ENCODE data around the gene DPYD.
"Not testable (repeated sequence)": the region's sequence is repeated elsewhere in the genome, so short reads cannot be mapped to it uniquely, and the experiment has no call there.

DPYD gene

GRCh38 chr1:97349794-97350193, 571.0 kb downstream of the DPYD start:
- not testable (repeated sequence) for H3K4me3 ChIP-seq (ENCODE audit: low read length in 2 of 2); H3K9ac ChIP-seq (ENCODE audit: low read depth, low read length, poor library complexity); H2AFZ ChIP-seq (ENCODE audit: low read length); H2BK15ac ChIP-seq (ENCODE audit: low read length); DNase-seq (ENCODE audit: low spot score); H3K23ac ChIP-seq (ENCODE audit: low read depth, low read length, poor library complexity); H2BK12ac ChIP-seq (ENCODE audit: low read length); H2BK5ac ChIP-seq (ENCODE audit: low read length); H3K18ac ChIP-seq (ENCODE audit: low read length); H4K8ac ChIP-seq (ENCODE audit: low read depth, low read length); H3K27ac ChIP-seq (replicated peaks; ENCODE audit: low read length); H2AK5ac ChIP-seq (ENCODE audit: low read depth, low read length); H3K4me2 ChIP-seq (ENCODE audit: insufficient read depth, low read length, poor library complexity, severe bottlenecking); H4K91ac ChIP-seq (ENCODE audit: low read depth, low read length, poor library complexity); H3K36me3 ChIP-seq (replicated peaks in 1 of 2; ENCODE audit: control insufficient read depth in 2 of 2, insufficient read depth in 2 of 2, low read length in 2 of 2); H3K14ac ChIP-seq (ENCODE audit: low read length); H2BK120ac ChIP-seq (ENCODE audit: low read depth, low read length); H3K27me3 ChIP-seq (ENCODE audit: control insufficient read depth in 3 of 3, insufficient read depth in 3 of 3, low read depth in 1 of 3, low read length in 3 of 3); H3K9me3 ChIP-seq (replicated peaks in 1 of 2; ENCODE audit: control insufficient read depth in 2 of 2, insufficient read depth in 1 of 2, low read depth in 1 of 2, low read length in 2 of 2); H3K79me1 ChIP-seq (ENCODE audit: low read depth, low read length); H3K4ac ChIP-seq (ENCODE audit: low read length)
- no CpG with 5 or more reads among the region's 1 CpG for WGBS, 2 donors (ENCODE audit: extremely low coverage in 2 of 2, insufficient read length in 2 of 2, insufficient replicate concordance in 1 of 2)
- H3K4me1 ChIP-seq (ENCODE audit: control insufficient read depth in 2 of 2, insufficient read depth in 1 of 2, low read depth in 1 of 2, low read length in 2 of 2): peaks cover 6 to 22% of the 10 kb centered on the region in 2 donors

GRCh38 chr1:97348599-97349265, 572.1 kb downstream of the DPYD start:
- H3K4me2 ChIP-seq (ENCODE audit: insufficient read depth, low read length, poor library complexity, severe bottlenecking): no peak overlapping the region
- no peak overlapping the region for H3K23ac ChIP-seq (ENCODE audit: low read depth, low read length, poor library complexity)
- WGBS, 2 donors (ENCODE audit: extremely low coverage in 2 of 2, insufficient read length in 2 of 2, insufficient replicate concordance in 1 of 2): no CpG with 5 or more reads among the region's 3 CpGs
- no peak overlapping the region for H3K4me3 ChIP-seq (ENCODE audit: low read length in 2 of 2)
- H3K9ac ChIP-seq (ENCODE audit: low read depth, low read length, poor library complexity): no peak overlapping the region
- no peak overlapping the region for H3K27ac ChIP-seq (replicated peaks; ENCODE audit: low read length)
- no peak for DNase-seq (ENCODE audit: low spot score)
- H3K9me3 ChIP-seq (replicated peaks in 1 of 2; ENCODE audit: control insufficient read depth in 2 of 2, insufficient read depth in 1 of 2, low read depth in 1 of 2, low read length in 2 of 2): no peaks in the 10 kb centered on the region
- no peak overlapping the region for H3K18ac ChIP-seq (ENCODE audit: low read length)
- no peak overlapping the region for H4K8ac ChIP-seq (ENCODE audit: low read depth, low read length)
- no peak overlapping the region for H2AK5ac ChIP-seq (ENCODE audit: low read depth, low read length)
- H3K4ac ChIP-seq (ENCODE audit: low read length): no peak overlapping the region
- no peak overlapping the region for H4K91ac ChIP-seq (ENCODE audit: low read depth, low read length, poor library complexity)
- no peak overlapping the region for H2BK5ac ChIP-seq (ENCODE audit: low read length)
- no peak overlapping the region for H2BK12ac ChIP-seq (ENCODE audit: low read length)
- H3K27me3 ChIP-seq (ENCODE audit: control insufficient read depth in 3 of 3, insufficient read depth in 3 of 3, low read depth in 1 of 3, low read length in 3 of 3): no peaks in the 10 kb centered on the region
- no peak overlapping the region for H2BK15ac ChIP-seq (ENCODE audit: low read length)
- no peaks in the 10 kb centered on the region for H3K79me1 ChIP-seq (ENCODE audit: low read depth, low read length)
- no peaks in the 10 kb centered on the region for H3K36me3 ChIP-seq (replicated peaks in 1 of 2; ENCODE audit: control insufficient read depth in 2 of 2, insufficient read depth in 2 of 2, low read length in 2 of 2)
- H3K14ac ChIP-seq (ENCODE audit: low read length): no peak overlapping the region
- H2BK120ac ChIP-seq (ENCODE audit: low read depth, low read length): no peak overlapping the region
- no peak overlapping the region for H2AFZ ChIP-seq (ENCODE audit: low read length)
- peaks cover 6 to 22% of the 10 kb centered on the region in 2 donors for H3K4me1 ChIP-seq (ENCODE audit: control insufficient read depth in 2 of 2, insufficient read depth in 1 of 2, low read depth in 1 of 2, low read length in 2 of 2)

- H3K4me1 ChIP-seq (ENCODE audit: control insufficient read depth in 2 of 2, insufficient read depth in 1 of 2, low read depth in 1 of 2, low read length in 2 of 2): no peaks in the 10 kb centered on the region
- H3K9me3 ChIP-seq (replicated peaks in 1 of 2; ENCODE audit: control insufficient read depth in 2 of 2, insufficient read depth in 1 of 2, low read depth in 1 of 2, low read length in 2 of 2): no peaks in the 10 kb centered on the region
- no peak overlapping the region for H3K4ac ChIP-seq (ENCODE audit: low read length)
- H3K18ac ChIP-seq (ENCODE audit: low read length): no peak overlapping the region
- H3K4me3 ChIP-seq (ENCODE audit: low read length in 2 of 2): no peak overlapping the region
- no peaks in the 10 kb centered on the region for H3K36me3 ChIP-seq (replicated peaks in 1 of 2; ENCODE audit: control insufficient read depth in 2 of 2, insufficient read depth in 2 of 2, low read length in 2 of 2)
- no peak overlapping the region for H2BK15ac ChIP-seq (ENCODE audit: low read length)
- WGBS, 2 donors (ENCODE audit: extremely low coverage in 2 of 2, insufficient read length in 2 of 2, insufficient replicate concordance in 1 of 2): no CpG with 5 or more reads among the region's 1 CpG
- no peak overlapping the region for H3K27ac ChIP-seq (replicated peaks; ENCODE audit: low read length)
- no peak overlapping the region for H3K4me2 ChIP-seq (ENCODE audit: insufficient read depth, low read length, poor library complexity, severe bottlenecking)
- DNase-seq (ENCODE audit: low spot score): no peak
- no peak overlapping the region for H4K91ac ChIP-seq (ENCODE audit: low read depth, low read length, poor library complexity)
- H3K27me3 ChIP-seq (ENCODE audit: control insufficient read depth in 3 of 3, insufficient read depth in 3 of 3, low read depth in 1 of 3, low read length in 3 of 3): no peaks in the 10 kb centered on the region
- H2AK5ac ChIP-seq (ENCODE audit: low read depth, low read length): no peak overlapping the region
- H4K8ac ChIP-seq (ENCODE audit: low read depth, low read length): no peak overlapping the region
- H3K9ac ChIP-seq (ENCODE audit: low read depth, low read length, poor library complexity): no peak overlapping the region
- no peak overlapping the region for H2BK5ac ChIP-seq (ENCODE audit: low read length)
- no peak overlapping the region for H2BK120ac ChIP-seq (ENCODE audit: low read depth, low read length)
- H3K14ac ChIP-seq (ENCODE audit: low read length): no peak overlapping the region
- H2AFZ ChIP-seq (ENCODE audit: low read length): no peak overlapping the region
- H3K23ac ChIP-seq (ENCODE audit: low read depth, low read length, poor library complexity): no peak overlapping the region
- no peak overlapping the region for H2BK12ac ChIP-seq (ENCODE audit: low read length)
- no peaks in the 10 kb centered on the region for H3K79me1 ChIP-seq (ENCODE audit: low read depth, low read length)
Observed at GRCh38 chr1:97340951-97341350, 579.9 kb downstream of the DPYD start.

GRCh38 chr1:97338347-97338746, 582.5 kb downstream of the DPYD start:
- Histone ChIP-seq H4K8ac (ENCODE audit: low read depth, low read length) (no peak overlapping the region), H2AFZ (ENCODE audit: low read length) (no peak overlapping the region)
- WGBS, 2 donors (ENCODE audit: extremely low coverage in 2 of 2, insufficient read length in 2 of 2, insufficient replicate concordance in 1 of 2): no CpG with 5 or more reads among the region's 4 CpGs

More at GRCh38 chr1:97338347-97338746, 582.5 kb downstream of the DPYD start:
- H3K4me2 ChIP-seq (ENCODE audit: insufficient read depth, low read length, poor library complexity, severe bottlenecking): no peak overlapping the region
- no peak overlapping the region for H2AK5ac ChIP-seq (ENCODE audit: low read depth, low read length)
- no peaks in the 10 kb centered on the region for H3K79me1 ChIP-seq (ENCODE audit: low read depth, low read length)
- no peaks in the 10 kb centered on the region for H3K36me3 ChIP-seq (replicated peaks in 1 of 2; ENCODE audit: control insufficient read depth in 2 of 2, insufficient read depth in 2 of 2, low read length in 2 of 2)
- H3K4me1 ChIP-seq (ENCODE audit: control insufficient read depth in 2 of 2, insufficient read depth in 1 of 2, low read depth in 1 of 2, low read length in 2 of 2): no peaks in the 10 kb centered on the region
- no peak overlapping the region for H2BK15ac ChIP-seq (ENCODE audit: low read length)
- H2BK120ac ChIP-seq (ENCODE audit: low read depth, low read length): no peak overlapping the region
- no peak overlapping the region for H3K18ac ChIP-seq (ENCODE audit: low read length)
- H2BK5ac ChIP-seq (ENCODE audit: low read length): no peak overlapping the region
- H3K27me3 ChIP-seq (ENCODE audit: control insufficient read depth in 3 of 3, insufficient read depth in 3 of 3, low read depth in 1 of 3, low read length in 3 of 3): no peaks in the 10 kb centered on the region
- H3K4ac ChIP-seq (ENCODE audit: low read length): no peak overlapping the region
- no peak overlapping the region for H3K27ac ChIP-seq (replicated peaks; ENCODE audit: low read length)
- H3K23ac ChIP-seq (ENCODE audit: low read depth, low read length, poor library complexity): no peak overlapping the region
- H2BK12ac ChIP-seq (ENCODE audit: low read length): no peak overlapping the region
- DNase-seq (ENCODE audit: low spot score): no peak
- no peak overlapping the region for H3K14ac ChIP-seq (ENCODE audit: low read length)
- H3K9ac ChIP-seq (ENCODE audit: low read depth, low read length, poor library complexity): no peak overlapping the region
- H3K4me3 ChIP-seq (ENCODE audit: low read length in 2 of 2): no peak overlapping the region
- no peak overlapping the region for H4K91ac ChIP-seq (ENCODE audit: low read depth, low read length, poor library complexity)
- no peaks in the 10 kb centered on the region for H3K9me3 ChIP-seq (replicated peaks in 1 of 2; ENCODE audit: control insufficient read depth in 2 of 2, insufficient read depth in 1 of 2, low read depth in 1 of 2, low read length in 2 of 2)

Measured in neuronal stem cell (in vitro differentiated cells).